Thyroid gland (tissue), 4 donors: Measurements from ENCODE around the gene LRP8. TPM values are rescaled to one million over a fixed set of nuclear protein-coding genes. Genes with fewer than 3 reads are reported as not detected.

Experiments
- DNase-seq, 2 donors: peaks; one replicate each; pipeline ENCODE4 v3.0.0-alpha.2; 2019
- H3K27ac ChIP-seq, 3 donors: fragments of 200-600 bp; sonication (generic); 1 replicate in 2 of 3; 2 replicates in 1 of 3; pipeline ENCODE4 v1.5.1; 2016 to 2019; ENCODE audit warnings: mild to moderate bottlenecking in 1 of 3, moderate library complexity in 1 of 3
- H3K27me3 ChIP-seq: fragments of 200-600 bp; sonication (generic); one replicate; pipeline ENCODE4 v1.5.1; 2019
- H3K36me3 ChIP-seq, 2 donors: fragments of 200-600 bp; sonication (generic); one replicate each; pipeline ENCODE4 v1.5.1; 2016 to 2019
- H3K4me1 ChIP-seq, 2 donors: fragments of 200-600 bp; sonication (generic); one replicate each; pipeline ENCODE4 v1.5.1; 2017 to 2019
- H3K4me3 ChIP-seq, 3 donors: fragments of 200-600 bp; sonication (generic); replicated peaks in 1 of 3; 1 replicate in 2 of 3; 2 replicates in 1 of 3; pipeline ENCODE4 v1.5.1; 2016; ENCODE audit warnings: mild to moderate bottlenecking in 1 of 3
- H3K9me3 ChIP-seq: fragments of 200-600 bp; sonication (generic); one replicate; pipeline ENCODE4 v1.5.1; 2017
- CTCF ChIP-seq, 6 experiments: fragments of 200-600 bp in 3 of 6; fragments of 450-650 bp in 3 of 6; sonication (generic) in 3 of 6; IDR thresholded peaks; one replicate each; pipeline ENCODE4 v1.5.1; 2016 to 2019; ENCODE audit warnings: antibody characterized with exemption in 6 of 6, mild to moderate bottlenecking in 2 of 6, inconsistent platforms in 1 of 6, moderate library complexity in 1 of 6
- POLR2A ChIP-seq, 2 donors: fragments of 450-650 bp; IDR thresholded peaks; one replicate each; pipeline ENCODE4 v1.6.1; 2017; ENCODE audit warnings: antibody characterized with exemption in 2 of 2, mild to moderate bottlenecking in 2 of 2, moderate library complexity in 1 of 2
- WGBS, 2 donors: methylation state at CpG; one replicate each; pipeline ENCODE4 v1.1.5; 2017; 5-methylcytosine and 5-hydroxymethylcytosine counted together
- intact Hi-C: fragments of 100-400 bp; cut with DNase I; formaldehyde crosslinking; loops from one replicate; pipeline ENCODE4 v1.15.1; 2023
- total RNA-seq, 4 donors: library from RNA; depleted of rRNA; stranded (reverse); fragments of >200 nt; gene quantifications; one replicate each; pipeline ENCODE4 v1.2.3, GENCODE V29; 2016

The LRP8 gene
- total RNA-seq, 4 donors from 2014 or later: 92.8 to 200 (median 143) TPM

GRCh38 chr1:53273526-53273925, 54.3 kb downstream of the LRP8 start:
- TF ChIP-seq CTCF (IDR thresholded peaks at IDR 0.05): no peak
- no peak for TF ChIP-seq POLR2A (IDR thresholded peaks at IDR 0.05)
- 85 to 86% methylated on average over 2 of the region's 2 CpGs for WGBS, 2 donors
- no peaks in the 10 kb centered on the region for H3K27me3 ChIP-seq
- intact Hi-C loops: no loop called here
- H3K27ac ChIP-seq: no peak overlapping the region
- peaks cover 0 to 6% of the 10 kb centered on the region in 2 donors for H3K36me3 ChIP-seq
- no peaks in the 10 kb centered on the region for H3K9me3 ChIP-seq
- no peak for DNase-seq
- no peaks in the 10 kb centered on the region for H3K4me1 ChIP-seq
- no peak overlapping the region for H3K4me3 ChIP-seq

GRCh38 chr1:53272349-53272748, 55.5 kb downstream of the LRP8 start:
- no peak for DNase-seq
- Histone ChIP-seq H3K9me3 (no peaks in the 10 kb centered on the region), H3K4me1 (no peaks in the 10 kb centered on the region), H3K36me3 (peaks cover 0 to 10% of the 10 kb centered on the region in 2 donors), H3K27me3 (no peaks in the 10 kb centered on the region), H3K27ac (no peak overlapping the region), H3K4me3 (no peak overlapping the region)
- intact Hi-C loops: no loop called here
- no peak for TF ChIP-seq CTCF (IDR thresholded peaks at IDR 0.05)
- WGBS, 2 donors: 96 to 100% methylated on average over 2 to 4 of the region's 4 CpGs

- intact Hi-C loops: no loop called here
- H3K36me3 ChIP-seq: peaks cover 1 to 10% of the 10 kb centered on the region in 2 donors
- 96 to 98% methylated on average over 4 to 5 of the region's 5 CpGs for WGBS, 2 donors
Observed at GRCh38 chr1:53271446-53272090, 56.3 kb downstream of the LRP8 start.

GRCh38 chr1:53270873-53271272, 57.0 kb downstream of the LRP8 start:
- Histone ChIP-seq H3K27ac (no peak overlapping the region), H3K9me3 (no peaks in the 10 kb centered on the region), H3K27me3 (no peaks in the 10 kb centered on the region), H3K36me3 (peaks cover 7 to 14% of the 10 kb centered on the region in 2 donors), H3K4me3 (no peak overlapping the region), H3K4me1 (no peaks in the 10 kb centered on the region)
- TF ChIP-seq CTCF (IDR thresholded peaks at IDR 0.05) (no peak), POLR2A (IDR thresholded peaks at IDR 0.05) (no peak)
- intact Hi-C loops: no loop called here
- WGBS, 2 donors: 95 to 98% methylated on average over 8 of the region's 8 CpGs
- no peak for DNase-seq

More at GRCh38 chr1:53271446-53272090, 56.3 kb downstream of the LRP8 start:
- H3K27me3 ChIP-seq: no peaks in the 10 kb centered on the region
- no peaks in the 10 kb centered on the region for H3K9me3 ChIP-seq
- DNase-seq: no peak
- H3K27ac ChIP-seq: no peak overlapping the region
- no peaks in the 10 kb centered on the region for H3K4me1 ChIP-seq
- TF ChIP-seq CTCF (IDR thresholded peaks at IDR 0.05): no peak
- no peak for TF ChIP-seq POLR2A (IDR thresholded peaks at IDR 0.05)
- no peak overlapping the region for H3K4me3 ChIP-seq

GRCh38 chr1:53270107-53270506, 57.8 kb downstream of the LRP8 start:
- no peaks in the 10 kb centered on the region for H3K27me3 ChIP-seq

More at GRCh38 chr1:53270107-53270506, 57.8 kb downstream of the LRP8 start:
- H3K4me1 ChIP-seq: no peaks in the 10 kb centered on the region
- H3K9me3 ChIP-seq: no peaks in the 10 kb centered on the region
- peaks cover 7 to 14% of the 10 kb centered on the region in 2 donors for H3K36me3 ChIP-seq
- DNase-seq: no peak
- H3K27ac ChIP-seq: no peak overlapping the region
- TF ChIP-seq POLR2A (IDR thresholded peaks at IDR 0.05) (no peak), CTCF (IDR thresholded peaks at IDR 0.05) (no peak)
- H3K4me3 ChIP-seq: no peak overlapping the region
- intact Hi-C loops: no loop called here
- 83 to 85% methylated on average over 1 of the region's 1 CpG for WGBS, 2 donors
